ENCODE data around the gene MTR.
A peak's percentile ranks its signal among the peaks of the same experiment; 100 is the strongest.

Gene MTR

DNA sequence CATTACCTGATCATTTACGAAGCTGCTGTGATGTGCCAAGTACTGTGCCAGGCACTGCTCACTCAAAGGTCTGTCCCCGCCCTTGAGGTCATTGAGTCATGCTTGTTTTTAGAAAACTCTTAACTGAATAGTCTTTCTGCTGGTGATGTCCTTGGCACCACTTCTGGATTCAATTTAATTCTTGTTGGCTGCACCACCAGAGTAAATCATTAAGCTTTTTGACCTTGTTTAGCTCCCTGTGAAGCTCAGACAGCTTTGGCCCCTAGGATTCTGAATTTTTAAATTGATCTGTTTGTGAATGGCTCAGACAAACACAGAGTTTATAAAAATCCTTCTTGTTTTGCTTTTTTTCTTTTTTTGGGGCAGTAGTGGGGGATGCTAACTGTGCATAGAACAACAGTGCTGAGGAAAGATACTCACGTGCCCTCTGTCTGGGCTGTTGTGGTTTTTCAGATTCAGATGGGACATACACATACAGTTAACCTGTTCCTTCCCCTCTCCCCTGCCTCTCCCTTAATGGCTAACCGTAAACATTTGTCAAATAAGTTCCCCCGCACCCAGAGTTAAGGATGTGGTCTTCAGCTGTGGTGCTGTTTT is 67.6 kb downstream of the MTR start:
- H3K4me3 ChIP-seq (ENCODE audit: control insufficient read depth, low read depth, low read length), result no peak overlapping the region
- DNase-seq (ENCODE audit: low read depth), result peak; percentile 62
- TF ChIP-seq, protein P1, sequence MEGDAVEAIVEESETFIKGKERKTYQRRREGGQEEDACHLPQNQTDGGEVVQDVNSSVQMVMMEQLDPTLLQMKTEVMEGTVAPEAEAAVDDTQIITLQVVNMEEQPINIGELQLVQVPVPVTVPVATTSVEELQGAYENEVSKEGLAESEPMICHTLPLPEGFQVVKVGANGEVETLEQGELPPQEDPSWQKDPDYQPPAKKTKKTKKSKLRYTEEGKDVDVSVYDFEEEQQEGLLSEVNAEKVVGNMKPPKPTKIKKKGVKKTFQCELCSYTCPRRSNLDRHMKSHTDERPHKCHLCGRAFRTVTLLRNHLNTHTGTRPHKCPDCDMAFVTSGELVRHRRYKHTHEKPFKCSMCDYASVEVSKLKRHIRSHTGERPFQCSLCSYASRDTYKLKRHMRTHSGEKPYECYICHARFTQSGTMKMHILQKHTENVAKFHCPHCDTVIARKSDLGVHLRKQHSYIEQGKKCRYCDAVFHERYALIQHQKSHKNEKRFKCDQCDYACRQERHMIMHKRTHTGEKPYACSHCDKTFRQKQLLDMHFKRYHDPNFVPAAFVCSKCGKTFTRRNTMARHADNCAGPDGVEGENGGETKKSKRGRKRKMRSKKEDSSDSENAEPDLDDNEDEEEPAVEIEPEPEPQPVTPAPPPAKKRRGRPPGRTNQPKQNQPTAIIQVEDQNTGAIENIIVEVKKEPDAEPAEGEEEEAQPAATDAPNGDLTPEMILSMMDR (conservative IDR thresholded peaks at IDR 0.05; ENCODE audit: control insufficient read depth, insufficient read depth, low read depth, low read length), result no peak

DNA sequence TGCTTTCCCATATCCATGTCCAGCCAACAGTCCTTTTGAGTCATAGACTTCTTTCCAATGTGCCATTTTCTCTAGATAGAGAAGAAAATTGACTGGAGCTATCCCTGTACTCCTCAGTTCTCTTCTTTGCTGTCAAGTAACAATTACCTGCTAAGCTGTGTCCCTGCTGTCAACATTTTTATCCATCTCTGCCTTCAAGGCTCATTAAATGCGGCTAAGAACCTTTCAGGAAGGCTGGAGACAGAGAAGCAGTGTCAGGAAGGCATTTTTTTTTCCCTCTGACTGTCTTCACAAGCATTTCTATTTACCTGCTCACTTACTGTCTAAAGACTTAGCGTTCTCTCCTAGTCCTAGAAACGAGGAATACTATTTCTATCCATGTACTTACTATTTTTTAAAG is 69.1 kb downstream of the MTR start:
- DNase-seq (ENCODE audit: low read depth), result no peak
- TF ChIP-seq, protein P1 (conservative IDR thresholded peaks at IDR 0.05; ENCODE audit: control insufficient read depth, insufficient read depth, low read depth, low read length), result no peak
- no peak overlapping the region for H3K4me3 ChIP-seq (ENCODE audit: control insufficient read depth, low read depth, low read length)

DNA sequence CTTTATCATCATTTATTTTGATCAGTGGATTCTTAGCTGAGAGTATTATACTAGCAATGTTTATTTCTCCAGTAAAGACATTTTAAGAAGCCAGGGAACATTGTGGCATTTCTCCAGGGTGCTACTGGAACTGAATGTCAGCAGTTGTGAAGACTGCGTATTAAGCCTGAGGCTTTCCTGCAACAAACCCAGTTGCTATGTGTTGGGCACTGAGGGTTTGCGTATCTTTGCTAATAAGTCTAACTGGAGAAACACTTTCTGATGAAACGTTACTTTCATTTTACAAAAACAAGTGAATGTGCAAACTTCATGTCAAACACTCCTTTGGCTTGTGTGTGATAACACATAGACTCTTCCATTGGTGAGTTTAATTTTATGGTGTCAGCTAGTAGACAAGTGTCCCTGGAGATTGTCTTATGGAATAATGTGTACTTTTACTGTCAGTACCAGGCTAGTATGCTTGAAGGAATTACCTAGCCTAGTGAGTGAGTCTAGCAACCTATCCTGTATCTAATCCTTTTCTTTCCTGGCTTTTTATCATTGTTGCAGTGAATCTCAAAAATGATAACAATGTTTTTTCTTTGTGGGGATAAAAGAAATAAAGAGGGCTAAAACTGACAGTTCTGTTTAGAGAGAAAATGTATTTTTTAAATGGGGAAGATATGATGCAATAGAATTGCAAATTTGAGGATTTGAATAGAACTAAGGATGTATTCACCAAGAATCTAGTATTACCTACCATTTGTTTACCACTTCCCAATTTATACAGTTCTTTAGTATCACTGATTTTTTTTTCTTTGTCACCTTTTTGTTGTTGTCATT is 70.1 kb downstream of the MTR start:
- no peak for DNase-seq (ENCODE audit: low read depth)
- TF ChIP-seq, protein P1 (conservative IDR thresholded peaks at IDR 0.05; ENCODE audit: control insufficient read depth, insufficient read depth, low read depth, low read length), result no peak
- H3K4me3 ChIP-seq (ENCODE audit: control insufficient read depth, low read depth, low read length), result no peak overlapping the region

DNA sequence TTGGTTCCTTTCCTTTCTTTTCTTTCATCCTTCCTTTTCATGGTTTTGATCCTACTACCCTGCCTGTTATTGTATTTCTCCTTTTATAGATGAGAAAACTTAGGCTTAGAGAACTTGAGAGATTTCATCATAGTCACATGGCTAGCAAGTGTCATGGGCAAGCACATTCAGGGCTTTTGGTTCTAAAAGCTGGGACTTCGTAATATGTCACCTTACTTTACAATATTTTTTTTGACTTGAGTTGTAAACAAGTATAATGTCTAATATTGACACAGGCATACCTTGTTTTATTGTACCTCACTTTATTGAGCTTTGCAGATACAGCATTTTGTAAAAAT is 70.7 kb downstream of the MTR start:
- no peak overlapping the region for H3K4me3 ChIP-seq (ENCODE audit: control insufficient read depth, low read depth, low read length)
- TF ChIP-seq, protein P1 (conservative IDR thresholded peaks at IDR 0.05; ENCODE audit: control insufficient read depth, insufficient read depth, low read depth, low read length), result no peak
- DNase-seq (ENCODE audit: low read depth), result no peak

DNA sequence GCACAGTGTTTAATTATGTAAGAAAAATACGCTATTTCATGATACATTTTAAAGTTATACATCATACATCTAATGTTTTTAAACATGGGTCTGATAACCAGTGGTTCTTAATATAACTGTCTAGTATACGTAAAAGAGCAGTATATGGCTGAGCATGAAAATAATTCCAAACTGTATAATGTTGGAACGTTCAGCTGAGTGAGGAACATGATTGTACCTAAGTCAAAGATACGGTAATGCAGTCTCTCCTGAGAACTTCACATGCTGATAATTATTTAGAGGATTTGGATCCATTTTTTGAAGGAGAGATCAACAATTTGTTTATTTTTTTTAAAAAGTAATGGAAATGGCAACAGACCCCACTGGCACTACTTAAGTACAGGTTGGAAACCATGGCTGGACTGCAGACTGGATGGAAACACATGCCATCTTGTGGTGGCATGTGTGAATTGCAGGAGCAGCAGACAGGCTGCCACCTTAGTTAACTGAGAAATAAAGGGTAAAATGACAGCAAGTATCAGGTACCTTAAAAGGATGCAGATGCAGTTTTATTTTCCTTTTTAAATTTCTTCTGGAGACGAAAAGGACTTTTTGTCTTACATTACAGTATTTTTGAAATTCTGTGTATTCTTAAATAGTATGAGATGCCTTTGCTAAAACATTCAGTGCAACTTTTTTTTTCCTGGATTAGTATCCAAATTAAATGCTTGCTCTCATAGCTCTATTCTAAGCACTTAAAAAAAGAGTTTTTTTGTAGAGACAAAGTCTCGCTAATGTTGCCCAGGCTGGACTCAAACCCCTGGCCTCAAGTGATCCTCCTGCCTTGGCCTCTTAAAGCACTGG is 73.8 kb downstream of the MTR start:
- no peak overlapping the region for H3K4me3 ChIP-seq (ENCODE audit: control insufficient read depth, low read depth, low read length)
- DNase-seq (ENCODE audit: low read depth), result peak; percentile 71
- TF ChIP-seq, protein P1 (conservative IDR thresholded peaks at IDR 0.05; ENCODE audit: control insufficient read depth, insufficient read depth, low read depth, low read length), result peak; percentile 97

DNA sequence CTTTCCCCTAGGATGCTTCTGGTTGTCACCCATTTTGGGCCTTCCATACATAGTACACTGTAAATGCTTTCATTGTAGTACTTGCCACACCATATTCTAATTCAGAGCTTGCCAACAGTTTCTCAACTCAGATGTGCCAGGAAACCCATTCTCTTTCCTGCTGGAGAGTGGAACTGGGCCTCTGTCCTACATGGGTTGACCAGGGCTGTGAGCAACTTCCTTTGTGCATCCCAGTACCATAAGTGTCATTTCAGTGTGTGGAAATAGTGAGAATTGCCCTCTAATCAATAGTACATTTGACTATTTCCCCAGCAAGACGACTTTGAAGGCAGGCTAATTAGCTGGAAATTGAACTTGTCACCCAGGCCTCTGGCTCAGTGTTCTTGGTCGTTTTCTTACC is 74.8 kb downstream of the MTR start:
- TF ChIP-seq, protein P1 (conservative IDR thresholded peaks at IDR 0.05; ENCODE audit: control insufficient read depth, insufficient read depth, low read depth, low read length), result no peak
- DNase-seq (ENCODE audit: low read depth), result no peak

More for the DNA sequence above, 74.8 kb downstream of the MTR start:
- H3K4me3 ChIP-seq (ENCODE audit: control insufficient read depth, low read depth, low read length), result no peak overlapping the region

Data from fibroblast of mammary gland (primary cell).